SU-DHL-6 (cell line): Measurements from ENCODE around the gene GALNT14.

ENCODE experiments used
- H2AFZ ChIP-seq: fragments of 200-600 bp; sonication (generic); 2 replicates; pipeline ENCODE4 v1.6.1; 2014; ENCODE audit warnings: low read depth, mild to moderate bottlenecking, moderate library complexity, mixed read lengths, antibody characterized with exemption, low read length; ENCODE audit not compliant: severe bottlenecking
- H3F3A ChIP-seq: fragments of 200-600 bp; shearing (Covaris generic); 2 replicates; pipeline ENCODE4 v1.6.0; 2016; ENCODE audit warnings: antibody characterized with exemption, mild to moderate bottlenecking; ENCODE audit not compliant: insufficient read depth
- H3K27ac ChIP-seq: fragments of 200-600 bp; sonication (generic); 2 replicates; pipeline ENCODE4 v1.5.1; 2016; ENCODE audit warnings: low read depth, mild to moderate bottlenecking, low read length, moderate library complexity, mixed read lengths
- H3K27me3 ChIP-seq: fragments of 200-600 bp; sonication (generic), shearing (Covaris generic); 2 replicates; pipeline ENCODE4 v1.6.0; 2014; ENCODE audit warnings: mild to moderate bottlenecking, low read length
- H3K36me3 ChIP-seq: fragments of 200-600 bp; sonication (generic); 2 replicates; pipeline ENCODE4 v1.6.1; 2014; ENCODE audit warnings: mild to moderate bottlenecking, low read length, mixed read lengths
- H3K4me2 ChIP-seq: fragments of 300-600, 200-600 bp; shearing (Covaris generic), sonication (generic); 2 replicates; pipeline ENCODE4 v1.6.0; 2014; ENCODE audit warnings: low read length, low read depth, mild to moderate bottlenecking; ENCODE audit not compliant: poor library complexity, severe bottlenecking
- H3K4me3 ChIP-seq: fragments of 200-600 bp; sonication (generic); 2 replicates; pipeline ENCODE4 v1.5.1; 2014; ENCODE audit warnings: antibody characterized with exemption, low read length, mild to moderate bottlenecking, mixed read lengths; ENCODE audit not compliant: insufficient read depth, poor library complexity, severe bottlenecking
- H3K79me2 ChIP-seq: fragments of 200-600 bp; sonication (generic); 2 replicates; pipeline ENCODE4 v1.6.1; 2014; ENCODE audit warnings: mild to moderate bottlenecking, low read length, moderate library complexity; ENCODE audit not compliant: insufficient read depth
- H3K9ac ChIP-seq: fragments of 200-600 bp; sonication (generic); 2 replicates; pipeline ENCODE4 v1.7.0; 2014; ENCODE audit warnings: mild to moderate bottlenecking, low read length
- H3K9me2 ChIP-seq: fragments of 200-600 bp; sonication (generic); replicated peaks from 2 replicates; pipeline ENCODE4 v1.6.1; 2014; ENCODE audit warnings: low read length; ENCODE audit not compliant: insufficient read depth
- H3K9me3 ChIP-seq: fragments of 200-600 bp; sonication (generic); 2 replicates; pipeline ENCODE4 v1.6.1; 2014; ENCODE audit warnings: low read length, mixed read lengths; ENCODE audit not compliant: insufficient read depth
- H4K20me1 ChIP-seq: fragments of 200-600 bp; sonication (generic); 2 replicates; pipeline ENCODE4 v1.6.1; 2014; ENCODE audit warnings: low read depth, mild to moderate bottlenecking, antibody characterized with exemption, low read length, moderate library complexity, mixed read lengths
- EZH2phosphoT487 ChIP-seq: fragments of 200-600 bp; sonication (generic), shearing (Covaris generic); conservative IDR thresholded peaks from 2 replicates; pipeline ENCODE4 v1.6.1; 2018; ENCODE audit warnings: mild to moderate bottlenecking, antibody characterized with exemption, low read length, moderate library complexity, mixed read lengths
- TF ChIP-seq, protein P1 (sequence below): fragments of 200-600 bp; sonication (generic); IDR thresholded peaks from one replicate; pipeline ENCODE4 v1.5.1; 2017; ENCODE audit warnings: antibody characterized with exemption, mild to moderate bottlenecking, low read length, moderate library complexity; ENCODE audit not compliant: insufficient read depth, poor library complexity, severe bottlenecking

Gene GALNT14

DNA sequence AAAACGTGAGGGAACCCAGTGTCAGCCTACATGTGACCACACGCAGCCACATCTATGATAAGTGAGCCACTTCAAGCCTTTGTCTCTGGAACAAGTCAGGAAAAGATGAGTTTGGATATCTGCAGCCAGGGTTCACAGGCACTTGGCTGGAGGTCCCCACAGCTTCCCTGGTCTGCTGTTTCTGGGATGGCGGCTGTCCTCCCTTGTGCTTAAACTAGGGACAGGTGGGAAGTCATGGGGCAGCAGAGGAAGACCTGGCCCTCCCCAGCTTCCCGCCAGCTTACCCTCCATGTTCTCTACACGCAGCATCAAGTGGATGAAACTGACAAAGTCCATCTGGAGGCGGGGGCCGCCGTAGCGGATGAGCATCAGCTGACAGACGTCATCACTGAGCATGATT, 38.5 kb upstream of the GALNT14 start:
- Histone ChIP-seq H2AFZ (no peak overlapping the region), H3K9me3 (no peaks in the 10 kb centered on the region), H3K9ac (no peak overlapping the region), H3K4me3 (no peak overlapping the region), H3K4me2 (no peak overlapping the region), H3K9me2 (no peaks in the 10 kb centered on the region), H3K27me3 (no peaks in the 10 kb centered on the region), H3K79me2 (no peaks in the 10 kb centered on the region), H3F3A (no peaks in the 10 kb centered on the region), H4K20me1 (no peaks in the 10 kb centered on the region), H3K27ac (no peak overlapping the region), H3K36me3 (no peaks in the 10 kb centered on the region)
- TF ChIP-seq EZH2phosphoT487 = no peak
- TF ChIP-seq, protein P1, sequence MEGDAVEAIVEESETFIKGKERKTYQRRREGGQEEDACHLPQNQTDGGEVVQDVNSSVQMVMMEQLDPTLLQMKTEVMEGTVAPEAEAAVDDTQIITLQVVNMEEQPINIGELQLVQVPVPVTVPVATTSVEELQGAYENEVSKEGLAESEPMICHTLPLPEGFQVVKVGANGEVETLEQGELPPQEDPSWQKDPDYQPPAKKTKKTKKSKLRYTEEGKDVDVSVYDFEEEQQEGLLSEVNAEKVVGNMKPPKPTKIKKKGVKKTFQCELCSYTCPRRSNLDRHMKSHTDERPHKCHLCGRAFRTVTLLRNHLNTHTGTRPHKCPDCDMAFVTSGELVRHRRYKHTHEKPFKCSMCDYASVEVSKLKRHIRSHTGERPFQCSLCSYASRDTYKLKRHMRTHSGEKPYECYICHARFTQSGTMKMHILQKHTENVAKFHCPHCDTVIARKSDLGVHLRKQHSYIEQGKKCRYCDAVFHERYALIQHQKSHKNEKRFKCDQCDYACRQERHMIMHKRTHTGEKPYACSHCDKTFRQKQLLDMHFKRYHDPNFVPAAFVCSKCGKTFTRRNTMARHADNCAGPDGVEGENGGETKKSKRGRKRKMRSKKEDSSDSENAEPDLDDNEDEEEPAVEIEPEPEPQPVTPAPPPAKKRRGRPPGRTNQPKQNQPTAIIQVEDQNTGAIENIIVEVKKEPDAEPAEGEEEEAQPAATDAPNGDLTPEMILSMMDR = no peak

DNA sequence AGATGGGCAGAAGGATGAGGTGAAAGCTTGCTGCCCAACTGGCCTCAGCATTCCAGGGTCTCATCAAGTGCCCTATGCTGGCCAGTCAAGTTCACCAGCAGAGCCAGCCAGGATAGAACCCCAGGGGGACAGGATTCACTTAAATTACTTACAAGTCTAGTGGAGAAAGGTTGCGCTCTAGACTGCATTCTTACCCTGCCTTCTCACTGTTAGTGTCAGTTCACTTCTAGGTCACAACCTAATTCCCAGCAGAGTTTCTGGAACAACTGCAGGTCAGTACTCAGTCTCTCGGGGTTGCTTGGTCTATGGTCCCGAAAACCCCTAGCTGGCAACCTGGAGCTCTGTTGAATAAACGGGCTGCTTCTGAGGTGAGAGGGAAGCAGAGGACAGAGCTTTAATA, 32.9 kb upstream of the GALNT14 start:
- Histone ChIP-seq H3F3A (no peaks in the 10 kb centered on the region), H4K20me1 (no peaks in the 10 kb centered on the region), H3K36me3 (no peaks in the 10 kb centered on the region), H3K27me3 (no peaks in the 10 kb centered on the region), H3K9me2 (no peaks in the 10 kb centered on the region), H3K79me2 (no peaks in the 10 kb centered on the region), H3K9ac (no peak overlapping the region), H3K9me3 (no peaks in the 10 kb centered on the region), H3K27ac (no peak overlapping the region), H2AFZ (no peak overlapping the region), H3K4me2 (no peak overlapping the region), H3K4me3 (no peak overlapping the region)
- TF ChIP-seq, protein P1 = no peak
- TF ChIP-seq EZH2phosphoT487 = no peak

GRCh38 chr2:31170071-31170698, 31.9 kb upstream of the GALNT14 start:
- Histone ChIP-seq H3F3A (no peaks in the 10 kb centered on the region), H3K36me3 (no peaks in the 10 kb centered on the region), H3K27me3 (no peaks in the 10 kb centered on the region), H2AFZ (no peak overlapping the region), H3K79me2 (no peaks in the 10 kb centered on the region), H3K9ac (no peak overlapping the region), H3K9me3 (no peaks in the 10 kb centered on the region), H4K20me1 (no peaks in the 10 kb centered on the region), H3K9me2 (no peaks in the 10 kb centered on the region), H3K27ac (no peak overlapping the region), H3K4me3 (no peak overlapping the region), H3K4me2 (no peak overlapping the region)
- no peak for TF ChIP-seq EZH2phosphoT487
- TF ChIP-seq, protein P1 = peak; percentile 68
